A549 (cell line): ENCODE results near the gene TANGO2. TPM values are rescaled to one million over a fixed set of nuclear protein-coding genes. Genes with fewer than 3 reads are reported as not detected.
"Not testable (repeated sequence)": the region's sequence is repeated elsewhere in the genome, so short reads cannot be mapped to it uniquely, and the experiment has no call there.

Experiments used
- ATAC-seq, 2 experiments: fragments of 200-7000 bp in 1 of 2; fragments of >200 bp in 1 of 2; cut with Nextera tagmentation in 1 of 2; cut with Tn5 transposase in 1 of 2; 3 replicates each; pipeline versions ENCODE4 v1.8.0 to v1.9.1; 2018 to 2020; ENCODE audit warnings: mild to moderate bottlenecking in 1 of 2, moderate library complexity in 1 of 2
- CTCF ChIA-PET: fragments of 300-600 bp; sonication (Branson Sonifier 250); formaldehyde crosslinking; extraction: SDS; loops from one replicate; lab custom pipeline; 2021; ENCODE audit warnings: antibody characterized with exemption, inconsistent platforms; lab: Yijun Ruan, JAX
- POLR2A ChIA-PET: fragments of 350-600 bp; formaldehyde crosslinking; extraction: SDS; loops from one replicate; lab custom pipeline; 2021; ENCODE audit warnings: antibody characterized with exemption, inconsistent platforms; lab: Yijun Ruan, JAX
- DNase-seq, 2 experiments: peaks; one replicate each; pipeline versions ENCODE4 v3.0.0 to v3.0.0-alpha.2; 2011 to 2016; ENCODE audit warnings: low read depth in 1 of 2, low spot score in 1 of 2
- FAIRE-seq: peaks from 2 replicates; lab custom pipeline; 2011; peaks lifted over from hg19 to GRCh38; lab: Jason Lieb, UNC
- H3K27ac ChIP-seq, 2 experiments: fragments of >200 bp; sonication (Bioruptor Twin); formaldehyde crosslinking; 3 replicates each; pipeline ENCODE4 v1.5.1; 2016 to 2017
- H3K4me1 ChIP-seq: fragments of >200 bp; sonication (Bioruptor Twin); formaldehyde crosslinking; 3 replicates; pipeline ENCODE4 v1.6.1; 2016
- H3K4me2 ChIP-seq: fragments of >200 bp; sonication (Bioruptor Twin); formaldehyde crosslinking; 3 replicates; pipeline ENCODE4 v1.6.1; 2016
- H3K4me3 ChIP-seq: fragments of >200 bp; sonication (Bioruptor Twin); formaldehyde crosslinking; 3 replicates; pipeline ENCODE4 v1.5.1; 2016
- H3K9me3 ChIP-seq: fragments of >200 bp; sonication (Bioruptor Twin); formaldehyde crosslinking; 3 replicates; pipeline ENCODE4 v1.6.1; 2016
- BHLHE40 ChIP-seq: IDR thresholded peaks from 2 replicates; pipeline ENCODE4 v1.6.1; 2012; ENCODE audit warnings: low read depth, low read length, inconsistent platforms
- CBX2 ChIP-seq: fragments of 200-600 bp; sonication (generic); IDR thresholded peaks from 2 replicates; pipeline ENCODE4 v1.6.1; 2016; ENCODE audit warnings: low read depth, mild to moderate bottlenecking, borderline replicate concordance
- CEBPB ChIP-seq, 2 experiments: fragments of >200 bp in 1 of 2; sonication (Bioruptor Twin) in 1 of 2; formaldehyde crosslinking in 1 of 2; IDR thresholded peaks; 2 replicates each; pipeline ENCODE4 v1.6.1; 2012 to 2016
- CHD2 ChIP-seq: fragments of 150-350 bp; IDR thresholded peaks from 2 replicates; pipeline ENCODE4 v1.6.1; 2014; ENCODE audit warnings: low read length; ENCODE audit not compliant: partially characterized antibody
- EHMT2 ChIP-seq: fragments of 200-600 bp; sonication (generic); IDR thresholded peaks from 2 replicates; pipeline ENCODE4 v1.6.1; 2016; ENCODE audit warnings: antibody characterized with exemption, low read depth, mild to moderate bottlenecking, moderate library complexity
- ESRRA ChIP-seq: fragments of 150-350 bp; IDR thresholded peaks from 2 replicates; pipeline ENCODE4 v1.6.1; 2014; ENCODE audit warnings: mild to moderate bottlenecking, low read length, borderline replicate concordance
- FOSL2 ChIP-seq, 2 experiments: fragments of 450-650 bp in 1 of 2; fragments of >200 bp in 1 of 2; sonication (Bioruptor Twin) in 1 of 2; formaldehyde crosslinking; IDR thresholded peaks; 2 replicates each; pipeline versions ENCODE4 v1.5.0 to v1.6.1; 2016 to 2020; ENCODE audit warnings: mild to moderate bottlenecking in 1 of 2, moderate library complexity in 1 of 2
- HEYL ChIP-seq: fragments of 250-450 bp; sonication (Bioruptor Pico); IDR thresholded peaks from 2 replicates; pipeline ENCODE4 v1.8.0; 2021; ENCODE audit warnings: mild to moderate bottlenecking, moderate library complexity
- HOXB5 ChIP-seq: fragments of 250-450 bp; sonication (Bioruptor Pico); IDR thresholded peaks from 2 replicates; pipeline ENCODE4 v1.5.0; 2020; ENCODE audit warnings: mild to moderate bottlenecking, moderate library complexity
- JUN ChIP-seq, 2 experiments: fragments of >200 bp; sonication (Bioruptor Twin); formaldehyde crosslinking; IDR thresholded peaks; 2 replicates in 1 of 2; 3 replicates in 1 of 2; pipeline ENCODE4 v1.6.1; 2016 to 2017
- JUNB ChIP-seq: fragments of >200 bp; sonication (Bioruptor Twin); formaldehyde crosslinking; IDR thresholded peaks from 2 replicates; pipeline ENCODE4 v1.6.1; 2016
- KDM1A ChIP-seq: fragments of 200-600 bp; sonication (generic); IDR thresholded peaks from 2 replicates; pipeline ENCODE4 v1.6.1; 2016; ENCODE audit warnings: low read depth, mild to moderate bottlenecking
- MAFK ChIP-seq: fragments of 450-650 bp; IDR thresholded peaks from 2 replicates; pipeline ENCODE4 v1.6.1; 2014; ENCODE audit not compliant: partially characterized antibody
- POLR2A ChIP-seq: IDR thresholded peaks from 2 replicates; pipeline ENCODE4 v1.6.1; 2012; ENCODE audit warnings: mild to moderate bottlenecking, low read length
- POLR2AphosphoS2 ChIP-seq: conservative IDR thresholded peaks from 2 replicates; pipeline ENCODE4 v1.6.1; 2012; ENCODE audit warnings: low read length, improper control_type of control experiment, inconsistent platforms
- RARB ChIP-seq: fragments of 250-450 bp; sonication (Bioruptor Pico); IDR thresholded peaks from 2 replicates; pipeline ENCODE4 v1.8.0; 2021; ENCODE audit warnings: mild to moderate bottlenecking, moderate library complexity
- TFCP2L1 ChIP-seq: fragments of 250-450 bp; sonication (Bioruptor Pico); IDR thresholded peaks from 2 replicates; pipeline ENCODE4 v1.5.0; 2021; ENCODE audit warnings: mild to moderate bottlenecking
- ZC3H11A ChIP-seq: fragments of 450-650 bp; IDR thresholded peaks from 2 replicates; pipeline ENCODE4 v1.6.1; 2014; ENCODE audit warnings: antibody characterized with exemption, mild to moderate bottlenecking
- ZSCAN20 ChIP-seq: fragments of 250-450 bp; sonication (Bioruptor Pico); IDR thresholded peaks from 2 replicates; pipeline ENCODE4 v1.8.0; 2022; ENCODE audit warnings: mild to moderate bottlenecking, moderate library complexity
- WGBS: methylation state at CpG from one replicate; pipeline ENCODE4 v1.1.6; 2017; ENCODE audit errors: missing lambda C conversion rate; 5-methylcytosine and 5-hydroxymethylcytosine counted together
- polyA plus RNA-seq, 4 experiments: library from polyadenylated mRNA; depleted of rRNA in 3 of 4; stranded (reverse); fragments of >200 nt; fragmentation: RNase III in 1 of 4; extraction: RNeasy Plus Mini Kit Qiagen cat#74134 plus additional on column Dnase treatment in 1 of 4; gene quantifications; 2 replicates in 3 of 4; 3 replicates in 1 of 4; pipeline ENCODE4 v1.2.3, GENCODE V29; 2011 to 2017
- TF ChIP-seq, protein P1 (sequence below): IDR thresholded peaks from 2 replicates; pipeline ENCODE4 v1.6.1; 2012; ENCODE audit warnings: low read depth, borderline replicate concordance
- TF ChIP-seq, protein P2 (sequence below): IDR thresholded peaks from 2 replicates; pipeline ENCODE4 v1.6.1; 2012

Gene TANGO2
- polyA plus RNA-seq, 2 of the 4 experiments (the other 2 are of a cell fraction) = 13.2 to 13.8 TPM

DNA sequence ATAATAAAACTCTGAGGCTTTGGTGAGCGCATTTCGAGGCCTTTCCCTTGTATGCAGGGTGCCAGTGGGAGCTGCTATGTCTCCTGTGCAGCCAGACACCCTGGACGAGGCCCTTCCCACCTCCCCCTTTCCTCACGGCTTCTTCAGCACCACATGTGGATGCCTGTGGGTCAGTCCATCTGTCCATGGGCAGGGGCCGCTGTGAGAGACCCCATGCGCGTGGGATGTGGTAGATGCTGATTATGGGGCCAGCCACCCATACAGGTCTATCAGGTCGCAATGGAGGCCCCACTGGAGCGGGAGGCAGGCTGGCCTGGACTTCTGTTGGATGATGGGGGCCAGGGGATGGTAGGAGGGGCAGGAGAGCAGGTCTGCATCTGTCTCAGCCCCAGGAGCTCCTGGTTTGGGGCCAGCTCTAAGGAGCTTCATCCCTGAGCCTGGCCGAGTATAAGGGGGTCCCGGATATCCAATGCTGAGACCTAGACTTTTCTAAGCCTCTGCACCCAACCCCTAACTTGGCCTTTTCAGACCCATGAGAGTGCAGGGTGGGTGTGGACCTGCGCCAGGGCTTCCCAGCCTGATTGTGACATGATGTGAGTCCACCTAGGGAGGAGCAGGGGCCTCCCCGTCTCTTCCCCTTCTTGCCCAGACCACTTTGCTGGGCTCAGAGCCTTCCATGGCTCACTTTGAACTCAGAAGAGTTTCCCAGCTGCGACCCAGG lies 45.1 kb downstream of the TANGO2 start:
- Histone ChIP-seq H3K4me1 (no peaks in the 10 kb centered on the region), H3K4me2 (no peak overlapping the region), H3K4me3 (no peak overlapping the region), H3K27ac (no peak overlapping the region), H3K9me3 (no peaks in the 10 kb centered on the region)
- FAIRE-seq = no peak
- 80% methylated on average over 6 of the region's 14 CpGs for WGBS
- CTCF ChIA-PET = no interaction called here
- DNase-seq = no peak
- ATAC-seq = no peak
- POLR2A ChIA-PET = no interaction called here
- TF ChIP-seq CBX2 (no peak), BHLHE40 (no peak), HEYL (CRISPR knock-in tag) (no peak), TFCP2L1 (CRISPR knock-in tag) (no peak), HOXB5 (CRISPR knock-in tag) (no peak), JUN (IDR thresholded peaks at IDR 0.05) (no peak), KDM1A (no peak), POLR2A (no peak)
- TF ChIP-seq, protein P1, sequence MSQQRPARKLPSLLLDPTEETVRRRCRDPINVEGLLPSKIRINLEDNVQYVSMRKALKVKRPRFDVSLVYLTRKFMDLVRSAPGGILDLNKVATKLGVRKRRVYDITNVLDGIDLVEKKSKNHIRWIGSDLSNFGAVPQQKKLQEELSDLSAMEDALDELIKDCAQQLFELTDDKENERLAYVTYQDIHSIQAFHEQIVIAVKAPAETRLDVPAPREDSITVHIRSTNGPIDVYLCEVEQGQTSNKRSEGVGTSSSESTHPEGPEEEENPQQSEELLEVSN = no peak

DNA sequence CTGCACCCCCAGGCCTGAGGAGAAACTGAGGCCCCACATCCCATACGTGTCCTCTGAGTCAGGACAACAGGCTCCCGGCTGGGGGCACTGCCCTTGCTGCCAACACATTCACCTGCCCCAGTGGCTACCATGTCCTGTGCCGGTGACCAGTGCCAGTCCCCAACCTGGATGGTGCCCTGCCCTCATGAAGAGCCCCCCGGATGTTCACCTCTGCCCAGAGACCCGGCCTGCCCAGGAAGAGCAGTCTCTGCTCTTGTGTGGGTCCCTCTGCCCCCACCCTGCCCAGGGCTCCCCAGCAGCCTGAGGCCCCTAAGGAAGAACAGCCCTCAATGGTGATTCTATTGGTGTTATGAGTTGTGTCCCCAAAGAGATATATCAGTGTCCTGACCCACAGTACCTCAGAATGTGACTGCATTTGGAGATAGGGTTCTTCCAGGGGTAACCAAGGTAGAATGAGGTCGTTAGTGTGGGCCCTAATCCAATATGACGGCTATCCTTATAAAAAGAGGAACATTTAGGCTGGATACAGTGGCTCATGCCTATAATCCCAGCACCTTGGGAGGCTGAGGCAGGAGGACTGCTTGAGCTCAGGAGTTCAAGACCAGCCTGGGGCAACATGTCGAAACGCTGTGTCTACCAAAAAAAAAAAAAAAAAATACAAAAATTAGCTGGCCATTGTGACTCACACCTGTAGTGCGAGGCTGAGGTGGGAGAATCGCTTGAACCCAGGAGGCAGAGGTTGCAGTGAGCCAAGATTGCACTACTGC lies 45.9 kb downstream of the TANGO2 start:
- WGBS = 88% methylated on average over 8 of the region's 11 CpGs
- ATAC-seq (no peak), FAIRE-seq (no peak), DNase-seq (no peak)
- ChIA-PET POLR2A (no interaction called here), CTCF (interaction anchor here (0.7 kb wide), 1 partner anchor 170 kb away, joined by 3 read pairs; no protein-coding TSS in a partner anchor)
- no peak overlapping the region for H3K27ac ChIP-seq
- H3K4me3 ChIP-seq = no peak overlapping the region
- TF ChIP-seq ESRRA = no peak
- no peak for TF ChIP-seq CHD2
- TF ChIP-seq RARB (CRISPR knock-in tag) = no peak
- TF ChIP-seq CEBPB (IDR thresholded peaks at IDR 0.05) = no peak
- no peak for TF ChIP-seq FOSL2 (IDR thresholded peaks at IDR 0.05)
- TF ChIP-seq FOSL2 (CRISPR knock-in tag; IDR thresholded peaks at IDR 0.05) = no peak
- TF ChIP-seq, protein P2, sequence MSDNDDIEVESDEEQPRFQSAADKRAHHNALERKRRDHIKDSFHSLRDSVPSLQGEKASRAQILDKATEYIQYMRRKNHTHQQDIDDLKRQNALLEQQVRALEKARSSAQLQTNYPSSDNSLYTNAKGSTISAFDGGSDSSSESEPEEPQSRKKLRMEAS = no peak
- TF ChIP-seq JUNB = no peak
- no peak for TF ChIP-seq POLR2A
- no peak for TF ChIP-seq MAFK
- no peak for TF ChIP-seq EHMT2
- TF ChIP-seq POLR2AphosphoS2 = no peak
- no peak for TF ChIP-seq CBX2
- TF ChIP-seq ZC3H11A = no peak
- TF ChIP-seq HOXB5 (CRISPR knock-in tag) = no peak
- no peak for TF ChIP-seq ZSCAN20
- H3K9me3 ChIP-seq = no peaks in the 10 kb centered on the region
- H3K4me2 ChIP-seq = no peak overlapping the region
- no peaks in the 10 kb centered on the region for H3K4me1 ChIP-seq

DNA sequence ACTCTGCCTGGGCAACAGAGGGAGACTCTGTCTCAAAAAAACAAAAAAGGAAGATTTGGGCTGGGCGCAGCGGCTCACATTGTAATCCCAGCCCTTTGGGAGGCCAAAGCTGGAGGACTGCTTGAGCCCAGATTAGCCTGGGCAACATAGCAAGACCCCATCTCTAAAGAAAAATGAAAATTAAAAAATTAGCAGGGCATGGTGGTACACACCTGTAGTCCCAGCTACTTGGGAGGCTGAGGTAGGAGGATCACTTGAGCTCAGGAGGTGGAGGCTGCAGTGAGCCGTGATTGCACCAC lies 46.4 kb downstream of the TANGO2 start:
- WGBS = 98% methylated on average over 3 of the region's 3 CpGs
- H3K9me3 ChIP-seq, DNase-seq, H3K4me2 ChIP-seq, H3K4me3 ChIP-seq, FAIRE-seq, ATAC-seq, H3K4me1 ChIP-seq, POLR2A ChIA-PET, H3K27ac ChIP-seq: not testable (repeated sequence)
- CTCF ChIA-PET = interaction anchor here (0.7 kb wide), 1 partner anchor 169 kb away, joined by 3 read pairs; no protein-coding TSS in a partner anchor
